PC-3 (cell line): ENCODE measurements around the gene KLHDC1.

Experiments used
- CTCF ChIP-seq: fragments of 300-600 bp; sonication (generic); conservative IDR thresholded peaks from 2 replicates; pipeline ENCODE4 v1.5.1; 2017; ENCODE audit warnings: antibody characterized with exemption, low read depth, mild to moderate bottlenecking, low read length
- EZH2 ChIP-seq: fragments of 300-600 bp; sonication (generic); IDR thresholded peaks from one replicate; pipeline ENCODE4 v1.6.1; 2017; ENCODE audit warnings: antibody characterized with exemption, mild to moderate bottlenecking, low read length; ENCODE audit not compliant: unreplicated experiment
- EZH2phosphoT487 ChIP-seq: fragments of 300-600 bp; sonication (generic); IDR thresholded peaks from 2 replicates; pipeline ENCODE4 v1.6.1; 2018; ENCODE audit warnings: mild to moderate bottlenecking, antibody characterized with exemption, low read length, borderline replicate concordance

- no peak for TF ChIP-seq CTCF
- TF ChIP-seq EZH2phosphoT487 = no peak
- TF ChIP-seq EZH2 = no peak
These were observed 103.1 kb downstream of the KLHDC1 start for GRCh38 chr14:49796025-49796424.
